ENCODE data around the gene RNF215. TPM values are rescaled to one million over a fixed set of nuclear protein-coding genes. Genes with fewer than 3 reads are reported as not detected.

RNF215 gene
- total RNA-seq, 1 experiment from 2014 or later, result 6.4 TPM

DNA sequence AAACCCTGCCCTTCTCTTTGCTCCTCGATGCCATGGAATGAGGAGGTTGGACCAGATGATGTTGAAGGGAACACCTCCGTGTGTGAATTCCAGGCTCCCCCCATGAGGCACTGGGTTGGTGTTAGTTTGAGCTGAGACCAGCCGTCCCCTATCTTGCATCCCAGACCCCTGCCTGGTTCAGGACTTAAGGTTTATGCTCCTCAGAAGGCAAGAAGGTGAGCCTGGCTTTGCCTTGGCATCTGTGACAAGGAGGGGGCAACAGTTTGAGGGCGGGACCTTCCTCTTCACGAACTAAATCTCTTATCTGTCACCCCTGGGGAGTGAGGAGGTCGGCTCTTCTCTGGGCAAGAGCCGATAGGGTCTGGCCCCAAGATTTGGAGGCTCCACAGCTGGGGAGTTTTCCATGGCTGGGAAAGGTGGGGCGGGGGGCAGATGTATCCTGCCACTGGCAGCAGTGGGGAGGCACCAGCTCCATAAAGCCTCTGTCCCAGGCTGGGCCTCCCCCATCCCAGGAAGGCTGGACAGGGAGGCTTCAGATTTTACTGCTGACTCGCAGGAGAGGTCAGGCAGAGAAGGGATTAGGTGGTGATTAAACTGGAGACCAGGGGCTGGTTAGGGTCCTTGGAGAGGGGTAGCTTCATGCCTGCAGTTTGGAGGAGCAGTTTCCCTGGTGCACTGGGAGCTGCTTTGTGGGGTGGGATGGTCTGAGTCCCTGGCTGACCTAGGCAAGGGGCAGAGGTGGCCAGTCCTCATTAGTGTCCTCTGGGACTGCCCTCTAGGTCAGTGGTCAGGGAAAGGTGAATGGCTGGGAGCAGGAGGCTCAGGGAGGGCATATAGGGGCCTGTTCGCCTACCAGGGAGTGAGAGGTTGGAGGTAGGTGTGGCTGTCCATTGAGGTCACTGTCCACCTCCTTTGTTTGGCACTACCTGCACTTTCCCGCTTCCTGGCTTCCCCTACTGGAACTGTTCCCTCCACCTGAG lies 10.7 kb upstream of the RNF215 start:
- DNase-seq (ENCODE audit: low spot score), result no peak

DNA sequence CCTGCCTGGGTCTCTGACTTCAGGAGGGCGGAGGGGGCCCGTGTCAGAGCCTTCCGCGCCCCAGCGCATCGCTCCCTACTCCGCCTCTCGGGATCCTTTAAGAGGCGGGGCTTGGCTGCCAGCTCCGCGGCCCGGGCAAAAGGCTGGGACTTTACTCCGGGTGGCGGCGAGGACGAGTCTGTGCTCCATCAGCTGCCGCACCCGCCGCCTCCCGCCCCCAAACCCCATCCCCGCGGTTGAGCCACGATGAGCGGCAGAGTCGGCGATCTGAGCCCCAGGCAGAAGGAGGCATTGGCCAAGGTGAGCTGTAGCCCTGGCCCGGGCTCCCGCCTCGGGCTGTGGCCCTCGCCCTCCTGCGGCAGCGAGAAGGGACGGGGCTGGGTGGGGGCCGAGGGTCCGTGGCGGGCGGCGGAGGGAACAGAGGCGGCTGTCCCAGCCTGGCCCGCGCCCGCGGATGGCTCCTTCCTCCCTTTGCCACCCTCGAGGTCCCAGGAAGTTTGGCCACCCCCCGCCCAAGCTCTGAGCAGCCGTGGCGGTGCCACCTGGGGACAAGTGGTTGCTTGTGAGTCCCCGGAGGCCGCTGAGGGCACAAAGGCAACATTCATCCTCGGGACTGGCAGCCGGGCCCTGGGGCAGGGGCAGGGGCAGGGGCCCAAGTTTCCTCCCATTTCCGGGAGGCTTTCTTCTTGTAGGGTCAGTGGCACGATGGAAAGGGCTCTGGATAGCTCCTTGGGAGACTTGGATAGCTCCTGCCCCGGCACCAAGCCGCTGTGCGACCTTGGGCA lies 9.9 kb upstream of the RNF215 start, which contains the start of gene SEC14L2:
TSS of gene SEC14L2 (plus strand) at position 148 of the 785 bp plus-strand sequence. CDS start at position 247, 99 bp downstream.
- DNase-seq (ENCODE audit: low spot score), result peak; percentile 16

DNA sequence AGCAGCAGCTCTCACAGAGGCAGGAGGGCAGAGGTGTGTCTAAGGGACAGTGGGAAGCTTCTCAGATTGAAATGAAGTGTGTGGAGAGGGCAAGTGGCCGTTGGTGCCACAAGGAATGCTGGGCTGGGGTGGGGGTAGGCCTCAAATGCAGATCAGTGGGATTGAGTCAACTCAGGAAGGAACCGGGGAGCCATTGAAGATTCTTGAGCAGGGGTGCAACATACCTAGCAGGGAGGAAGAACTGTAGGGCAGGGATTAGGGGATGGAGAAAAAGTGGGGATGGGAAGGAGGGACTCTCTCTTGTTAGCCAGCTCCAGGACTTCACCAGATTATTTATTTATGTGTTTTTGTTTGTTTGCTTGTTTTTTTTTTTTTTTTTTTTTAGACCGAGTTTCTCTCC lies 6.7 kb upstream of the RNF215 start:
- DNase-seq (ENCODE audit: low spot score), result no peak

- no peak for DNase-seq (ENCODE audit: low spot score)
Measured at GRCh38 chr22:30393322-30393680, 6.1 kb upstream of the RNF215 start.

DNA sequence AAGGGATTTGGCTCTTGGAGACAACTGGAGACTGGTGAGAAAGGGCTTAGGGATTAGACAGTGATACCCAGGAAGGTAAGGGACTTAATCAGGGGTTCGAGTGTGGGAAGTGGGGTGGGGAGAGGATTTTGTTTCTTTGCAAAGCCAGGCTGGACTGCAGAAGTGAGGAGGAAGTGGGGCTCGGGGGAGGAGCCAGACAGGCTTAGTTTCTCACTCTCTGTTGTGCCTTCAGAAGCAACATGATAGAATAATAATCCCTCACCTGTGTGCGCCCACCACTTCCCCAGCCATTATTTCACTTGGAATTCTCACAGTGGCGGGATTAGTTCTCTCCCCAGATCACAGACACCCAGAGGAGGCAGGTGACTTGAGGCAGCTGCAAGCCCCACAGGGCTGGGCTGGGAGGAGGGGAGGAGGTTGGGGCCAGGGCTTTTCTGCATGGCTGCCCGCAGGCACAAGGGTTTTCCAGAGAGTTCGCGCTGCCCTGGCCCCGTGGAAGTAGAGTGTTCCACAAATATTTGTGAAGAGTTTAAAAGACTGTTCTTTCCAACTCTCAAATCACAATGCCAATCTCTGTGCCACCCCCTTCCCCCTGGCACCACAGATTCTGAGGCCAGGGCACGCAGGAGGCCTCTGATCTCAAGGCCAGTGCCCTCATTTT lies 5.6 kb upstream of the RNF215 start:
- DNase-seq (ENCODE audit: low spot score), result no peak

GRCh38 chr22:30390974-30391691 lies 3.9 kb upstream of the RNF215 start:
- DNase-seq (ENCODE audit: low spot score), result peak; percentile 62

- DNase-seq (ENCODE audit: low spot score), result no peak
Measured at GRCh38 chr22:30386608-30386959, 627 bp downstream of the RNF215 start.

DNA sequence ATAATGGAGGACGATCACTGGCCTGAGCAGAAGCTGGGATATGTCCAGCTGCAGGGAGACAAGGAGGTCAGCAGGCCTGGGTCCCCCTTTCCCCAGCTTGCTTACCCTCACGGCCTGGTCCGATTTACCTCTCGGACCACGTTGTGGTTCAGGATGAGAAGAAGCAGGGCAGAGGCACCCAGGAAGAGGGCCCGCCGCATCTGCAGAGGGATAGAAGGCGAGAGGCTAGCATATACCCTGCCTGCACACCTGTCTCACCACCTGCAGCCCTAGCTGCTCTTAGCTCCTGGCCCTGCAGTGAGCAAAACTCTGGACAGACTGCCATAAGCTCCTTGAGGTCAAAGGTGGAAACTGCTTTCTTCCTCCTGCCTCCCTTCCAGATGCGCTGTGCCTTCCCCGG lies 1.3 kb downstream of the RNF215 start:
- DNase-seq (ENCODE audit: low spot score), result no peak

DNA sequence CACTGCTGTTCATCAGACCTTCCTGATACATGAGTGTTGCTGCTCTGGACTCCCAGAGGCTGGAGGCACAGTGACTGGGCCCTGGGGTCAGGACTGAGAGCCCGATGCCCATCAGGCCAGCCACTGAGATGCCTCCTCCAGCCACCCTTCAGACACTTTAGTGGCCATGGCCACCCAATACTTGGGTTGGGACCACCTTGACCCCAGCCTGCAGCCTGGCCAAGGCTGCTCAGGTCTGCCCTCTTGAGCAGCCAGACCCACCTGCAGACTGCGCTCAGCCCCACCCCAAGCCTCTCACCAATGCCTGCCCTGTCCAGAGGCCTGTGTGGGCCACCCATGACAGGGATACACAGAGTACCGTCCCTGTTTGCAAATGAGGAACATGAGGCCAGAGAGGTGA lies 4.2 kb downstream of the RNF215 start:
- no peak for DNase-seq (ENCODE audit: low spot score)

DNA sequence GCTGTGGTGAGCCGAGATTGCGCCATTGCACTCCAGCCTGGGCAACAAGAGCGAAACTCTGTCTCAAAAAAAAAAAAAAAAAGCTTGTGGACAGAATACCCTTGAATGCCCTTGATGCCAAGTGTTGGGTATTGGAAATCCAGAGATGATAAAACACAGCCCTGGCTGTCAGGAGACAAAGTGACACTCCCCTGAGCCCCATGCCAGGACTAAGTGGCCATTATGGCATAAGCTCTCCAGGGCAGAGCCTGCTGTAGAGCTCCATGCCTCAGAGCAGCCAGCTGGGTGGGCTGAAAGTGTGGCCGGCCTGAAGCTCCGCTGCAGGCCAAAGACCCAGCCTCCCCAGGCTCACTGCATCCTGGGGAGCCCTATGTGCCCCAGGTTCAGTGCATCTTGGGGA lies 4.9 kb downstream of the RNF215 start:
- DNase-seq (ENCODE audit: low spot score), result no peak

DNA sequence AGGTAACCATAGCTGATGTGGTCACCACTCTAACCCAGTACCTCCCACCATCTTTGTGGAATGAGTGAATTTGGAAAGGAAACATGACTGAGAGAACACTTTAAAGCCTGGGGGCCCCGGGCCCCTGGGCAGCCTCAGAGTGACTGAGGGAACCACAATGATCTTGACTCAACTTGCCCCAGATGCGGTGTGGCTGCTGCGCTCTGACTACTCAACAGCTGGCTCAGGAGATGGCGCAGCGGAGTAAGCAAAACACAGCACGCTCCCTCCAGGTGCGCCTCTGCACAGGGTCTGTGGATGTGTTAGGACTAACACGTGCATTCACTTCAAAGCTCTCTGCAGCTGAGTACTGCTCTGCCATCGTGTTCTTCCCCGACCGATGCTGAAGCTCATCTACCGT lies 5.9 kb downstream of the RNF215 start:
- DNase-seq (ENCODE audit: low spot score), result no peak

GRCh38 chr22:30380011-30380410 lies 7.2 kb downstream of the RNF215 start:
- no peak for DNase-seq (ENCODE audit: low spot score)

- no peak for DNase-seq (ENCODE audit: low spot score)
Measured at GRCh38 chr22:30375312-30375849, 11.8 kb downstream of the RNF215 start.

DNA sequence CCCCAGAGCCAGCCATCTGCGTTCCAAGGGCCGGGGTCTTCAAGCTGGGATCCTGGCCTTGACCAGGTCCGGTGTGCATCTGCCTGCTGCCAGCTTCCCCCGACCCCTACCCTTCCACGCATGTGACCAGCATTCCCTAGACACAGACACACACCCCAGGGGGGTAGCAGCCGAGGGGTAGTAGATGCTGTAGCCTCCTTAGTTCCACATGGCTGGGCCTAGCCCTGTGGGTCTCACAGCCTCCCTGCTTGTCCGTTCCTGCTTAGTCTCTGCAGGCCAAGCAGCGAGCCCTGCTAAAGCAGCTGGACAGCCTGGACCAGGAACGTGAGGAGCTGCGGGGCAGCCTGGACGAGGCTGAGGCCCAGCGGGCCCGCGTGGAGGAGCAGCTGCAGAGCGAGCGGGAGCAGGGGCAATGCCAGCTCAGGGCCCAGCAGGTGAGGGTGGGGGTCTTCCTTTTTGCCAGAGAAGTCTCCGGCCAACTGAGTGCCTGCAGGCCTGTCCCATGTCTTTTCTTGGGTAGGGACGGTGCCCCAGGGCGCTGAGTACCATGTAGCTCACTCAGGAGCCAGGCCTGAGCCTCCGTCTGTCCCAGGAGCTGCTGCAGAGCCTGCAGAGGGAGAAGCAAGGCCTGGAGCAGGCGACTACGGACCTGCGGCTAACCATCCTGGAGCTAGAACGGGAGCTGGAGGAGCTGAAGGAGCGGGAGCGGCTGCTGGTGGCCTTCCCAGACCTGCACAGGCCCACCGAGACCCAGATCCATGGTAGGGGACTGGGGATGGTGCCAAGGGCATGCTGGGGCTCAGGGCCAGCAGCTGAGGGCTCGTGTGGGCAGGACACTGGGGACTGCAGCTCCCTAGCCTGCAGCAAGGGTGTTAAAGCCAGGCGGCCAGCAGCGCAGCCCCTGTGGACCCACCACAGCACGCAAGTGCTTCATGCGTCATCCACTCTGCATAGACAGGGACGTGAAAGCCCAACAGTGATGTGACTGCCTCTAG lies 13.6 kb downstream of the RNF215 start:
- no peak for DNase-seq (ENCODE audit: low spot score)

- DNase-seq (ENCODE audit: low spot score), result no peak
Measured at GRCh38 chr22:30372915-30373314, 14.3 kb downstream of the RNF215 start.

GRCh38 chr22:30371981-30372380 lies 15.2 kb downstream of the RNF215 start:
- no peak for DNase-seq (ENCODE audit: low spot score)

GRCh38 chr22:30371321-30371720 lies 15.9 kb downstream of the RNF215 start:
- no peak for DNase-seq (ENCODE audit: low spot score)

DNA sequence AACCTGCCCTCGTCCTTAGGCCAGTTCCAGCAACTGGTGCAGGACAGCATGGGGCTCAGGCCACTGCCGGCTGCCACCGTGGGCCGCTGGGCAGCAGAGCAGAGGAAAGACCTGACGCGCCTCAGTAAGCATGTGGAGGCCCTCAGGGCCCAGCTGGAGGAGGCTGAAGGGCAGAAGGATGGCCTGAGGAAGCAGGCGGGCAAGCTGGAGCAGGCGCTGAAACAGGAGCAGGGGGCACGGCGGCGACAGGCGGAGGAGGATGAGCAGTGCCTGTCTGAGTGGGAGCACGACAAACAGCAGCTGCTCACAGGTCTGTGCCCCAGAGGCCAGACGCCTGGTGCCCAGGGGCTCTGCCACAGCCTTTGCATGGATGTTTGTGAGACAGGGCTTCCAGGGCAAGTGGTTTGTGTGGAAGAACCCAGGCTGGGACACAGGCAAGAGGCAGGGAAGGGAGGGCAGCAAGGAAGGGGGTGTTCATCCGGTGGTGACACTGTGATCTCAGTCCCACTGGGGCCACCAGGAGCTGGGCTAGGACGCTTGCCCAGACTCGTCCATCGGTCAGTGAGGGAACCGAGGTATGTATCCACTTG lies 16.5 kb downstream of the RNF215 start:
- DNase-seq (ENCODE audit: low spot score), result no peak

DNA sequence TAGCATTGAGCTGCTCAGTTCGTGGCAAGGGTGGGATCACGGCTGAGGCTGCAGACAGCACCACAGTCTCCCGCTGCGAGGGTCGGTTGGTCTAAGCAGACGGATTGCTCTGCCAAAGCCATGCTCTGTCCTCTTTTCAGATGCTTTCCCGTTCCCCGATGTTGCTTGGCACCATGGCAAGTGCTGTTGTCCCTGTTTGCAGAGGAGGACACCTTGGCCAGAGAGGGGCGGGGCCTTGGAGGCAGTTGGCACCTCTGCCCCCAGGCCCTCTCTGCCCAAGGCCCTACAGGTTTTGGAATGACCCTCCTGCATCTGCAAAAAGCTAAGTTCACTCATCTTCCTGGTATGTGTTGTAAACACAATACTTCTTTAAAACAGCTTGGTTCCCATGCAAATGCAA lies 18.8 kb downstream of the RNF215 start:
- no peak for DNase-seq (ENCODE audit: low spot score)

- DNase-seq (ENCODE audit: low spot score), result no peak
Measured at GRCh38 chr22:30365891-30366290, 21.3 kb downstream of the RNF215 start.
